Effector memory CD4-positive, alpha-beta T cell (primary cell): ENCODE measurements around the gene CTSH.
A peak's percentile ranks its signal among the peaks of the same experiment; 100 is the strongest.

Source experiments
- DNase-seq, 3 donors: peaks; one replicate each; pipeline ENCODE4 v3.0.0-alpha.2; 2020
- H3K27ac ChIP-seq: 2 replicates; pipeline ENCODE4 v1.7.0; 2013; ENCODE audit warnings: mild to moderate bottlenecking, low read length, moderate library complexity; ENCODE audit not compliant: insufficient read depth, poor library complexity, severe bottlenecking
- H3K27me3 ChIP-seq: replicated peaks from 2 replicates; pipeline ENCODE4 v1.7.0; 2013; ENCODE audit warnings: mild to moderate bottlenecking, low read length; ENCODE audit not compliant: insufficient read depth, control insufficient read depth, poor library complexity, severe bottlenecking
- H3K36me3 ChIP-seq: 2 replicates; pipeline ENCODE4 v1.7.0; 2013; ENCODE audit warnings: mild to moderate bottlenecking, low read length, moderate library complexity; ENCODE audit not compliant: control insufficient read depth, insufficient read depth
- H3K4me1 ChIP-seq: 2 replicates; pipeline ENCODE4 v1.7.0; 2013; ENCODE audit warnings: low read length, mild to moderate bottlenecking; ENCODE audit not compliant: control insufficient read depth, insufficient read depth, poor library complexity, severe bottlenecking
- H3K4me3 ChIP-seq: 2 replicates; pipeline ENCODE4 v1.7.0; 2013; ENCODE audit warnings: low read length, low read depth, mild to moderate bottlenecking; ENCODE audit not compliant: insufficient read depth, poor library complexity, severe bottlenecking
- H3K9me3 ChIP-seq: 2 replicates; pipeline ENCODE4 v1.7.0; 2013; ENCODE audit warnings: mild to moderate bottlenecking, low read length, moderate library complexity; ENCODE audit not compliant: control insufficient read depth
- total RNA-seq, 3 donors: gene quantifications; one replicate each; lab custom pipeline; 2026; lab: John Stamatoyannopoulos, UW

The CTSH gene
- 35.1 to 43.8 (median 43.5) reads per million in 3 donors for total RNA-seq

GRCh38 chr15:78944669-78945407, at the start of gene CTSH:
Gene CTSH (minus strand): TSS chr15:78945046. CDS start chr15:78944981, 65 bp downstream.
- Histone ChIP-seq H3K4me1 (peaks cover 3% of the 10 kb centered on the region), H3K9me3 (no peaks in the 10 kb centered on the region), H3K36me3 (no peaks in the 10 kb centered on the region), H3K27me3 (no peaks in the 10 kb centered on the region), H3K27ac (peak within 1 kb of the TSS; percentile 63), H3K4me3 (peak within 1 kb of the TSS; percentile 66)
- peak; percentile 70 to 79 (median 77) for DNase-seq

GRCh38 chr15:78993931-78994530, 49.2 kb upstream of the CTSH start:
- Histone ChIP-seq H3K27ac (no peak overlapping the region), H3K4me3 (no peak overlapping the region), H3K36me3 (no peaks in the 10 kb centered on the region), H3K4me1 (no peaks in the 10 kb centered on the region), H3K27me3 (no peaks in the 10 kb centered on the region), H3K9me3 (no peaks in the 10 kb centered on the region)
- no peak for DNase-seq

- Histone ChIP-seq H3K4me1 (no peaks in the 10 kb centered on the region), H3K36me3 (no peaks in the 10 kb centered on the region), H3K27me3 (no peaks in the 10 kb centered on the region), H3K9me3 (no peaks in the 10 kb centered on the region), H3K27ac (no peak overlapping the region), H3K4me3 (no peak overlapping the region)
- no peak for DNase-seq
These were observed 48.5 kb upstream of the CTSH start for GRCh38 chr15:78993257-78993930.

- H3K9me3 ChIP-seq: no peaks in the 10 kb centered on the region
- H3K4me3 ChIP-seq: no peak overlapping the region
- H3K4me1 ChIP-seq: no peaks in the 10 kb centered on the region
- no peaks in the 10 kb centered on the region for H3K27me3 ChIP-seq
- H3K36me3 ChIP-seq: no peaks in the 10 kb centered on the region
- DNase-seq: no peak
- no peak overlapping the region for H3K27ac ChIP-seq
These were observed 47.8 kb upstream of the CTSH start for GRCh38 chr15:78992416-78993256.

- H3K4me1 ChIP-seq: no peaks in the 10 kb centered on the region
These were observed 47.0 kb upstream of the CTSH start for GRCh38 chr15:78991879-78992278.

GRCh38 chr15:78991476-78991875, 46.6 kb upstream of the CTSH start:
- H3K27me3 ChIP-seq: no peaks in the 10 kb centered on the region
- no peak for DNase-seq
- no peaks in the 10 kb centered on the region for H3K4me1 ChIP-seq
- no peaks in the 10 kb centered on the region for H3K36me3 ChIP-seq
- no peak overlapping the region for H3K27ac ChIP-seq
- H3K4me3 ChIP-seq: no peak overlapping the region
- H3K9me3 ChIP-seq: no peaks in the 10 kb centered on the region

More at GRCh38 chr15:78991879-78992278, 47.0 kb upstream of the CTSH start:
- no peak overlapping the region for H3K4me3 ChIP-seq
- H3K27me3 ChIP-seq: no peaks in the 10 kb centered on the region
- DNase-seq: no peak
- no peak overlapping the region for H3K27ac ChIP-seq
- H3K9me3 ChIP-seq: no peaks in the 10 kb centered on the region
- H3K36me3 ChIP-seq: no peaks in the 10 kb centered on the region

- Histone ChIP-seq H3K27me3 (no peaks in the 10 kb centered on the region), H3K4me3 (no peak overlapping the region), H3K4me1 (no peaks in the 10 kb centered on the region), H3K9me3 (no peaks in the 10 kb centered on the region), H3K36me3 (no peaks in the 10 kb centered on the region), H3K27ac (no peak overlapping the region)
- no peak for DNase-seq
These were observed 45.4 kb upstream of the CTSH start for GRCh38 chr15:78990278-78990677.

- no peak overlapping the region for H3K27ac ChIP-seq
- H3K4me1 ChIP-seq: no peaks in the 10 kb centered on the region
- no peak for DNase-seq
- H3K27me3 ChIP-seq: no peaks in the 10 kb centered on the region
- H3K4me3 ChIP-seq: no peak overlapping the region
- no peaks in the 10 kb centered on the region for H3K9me3 ChIP-seq
- no peaks in the 10 kb centered on the region for H3K36me3 ChIP-seq
These were observed 44.9 kb upstream of the CTSH start for GRCh38 chr15:78989701-78990240.

- no peak for DNase-seq
- Histone ChIP-seq H3K27ac (no peak overlapping the region), H3K4me3 (no peak overlapping the region), H3K36me3 (no peaks in the 10 kb centered on the region), H3K4me1 (no peaks in the 10 kb centered on the region), H3K27me3 (no peaks in the 10 kb centered on the region), H3K9me3 (no peaks in the 10 kb centered on the region)
These were observed 43.6 kb upstream of the CTSH start for GRCh38 chr15:78988361-78988911.
